HepG2 (cell line): Measurements from ENCODE around the gene MVP. TPM values are rescaled to one million over a fixed set of nuclear protein-coding genes. Genes with fewer than 3 reads are reported as not detected.

Experiments
- ATF2 ChIP-seq: sonication (generic); formaldehyde crosslinking; IDR thresholded peaks from 2 replicates; pipeline ENCODE4 v1.4.0; 2020; ENCODE audit warnings: missing genetic modification reagents
- DMTF1 ChIP-seq: sonication (generic); formaldehyde crosslinking; IDR thresholded peaks from 2 replicates; pipeline ENCODE4 v1.4.0; 2020; ENCODE audit warnings: mild to moderate bottlenecking, missing genetic modification reagents
- ELK4 ChIP-seq: sonication (generic); formaldehyde crosslinking; IDR thresholded peaks from 2 replicates; pipeline ENCODE4 v1.9.0; 2021; ENCODE audit warnings: missing genetic modification reagents, borderline replicate concordance
- GABPA ChIP-seq, 2 experiments: IDR thresholded peaks; 2 replicates each; pipeline ENCODE4 v1.6.1; 2011 to 2016; ENCODE audit warnings: low read depth in 2 of 2, low read length in 1 of 2, missing biosample characterization in 1 of 2, missing genetic modification characterization in 1 of 2
- HNRNPL ChIP-seq: fragments of 200-400 bp; formaldehyde crosslinking; IDR thresholded peaks from 2 replicates; pipeline ENCODE4 v1.6.1; 2017; ENCODE audit warnings: mild to moderate bottlenecking, low read depth, low read length
- IKZF4 ChIP-seq: sonication (generic); formaldehyde crosslinking; IDR thresholded peaks from 2 replicates; pipeline ENCODE4 v1.5.1; 2020; ENCODE audit warnings: borderline replicate concordance, mild to moderate bottlenecking, low read depth, missing genetic modification reagents; ENCODE audit errors: not compliant biosample characterization
- POLR2G ChIP-seq: fragments of 200-400 bp; formaldehyde crosslinking; IDR thresholded peaks from 2 replicates; pipeline ENCODE4 v1.6.1; 2018; ENCODE audit warnings: mild to moderate bottlenecking, low read depth, low read length, moderate library complexity
- RFX1 ChIP-seq: fragments of 450-650 bp; IDR thresholded peaks from 2 replicates; pipeline ENCODE4 v1.6.1; 2017
- TCF12 ChIP-seq, 2 experiments: fragments of 450-650 bp in 1 of 2; sonication (generic) in 1 of 2; formaldehyde crosslinking in 1 of 2; IDR thresholded peaks; 2 replicates each; pipeline versions ENCODE4 v1.6.1 to v1.8.0; 2017 to 2022; ENCODE audit warnings: antibody characterized with exemption in 1 of 2, mild to moderate bottlenecking in 1 of 2, missing genetic modification reagents in 1 of 2, moderate library complexity in 1 of 2
- TRAFD1 ChIP-seq: sonication (generic); formaldehyde crosslinking; IDR thresholded peaks from 2 replicates; pipeline ENCODE4 v1.5.1; 2020; ENCODE audit warnings: missing genetic modification reagents, mild to moderate bottlenecking, borderline replicate concordance
- TSC22D2 ChIP-seq: sonication (generic); formaldehyde crosslinking; IDR thresholded peaks from 2 replicates; pipeline ENCODE4 v1.5.1; 2020; ENCODE audit warnings: missing genetic modification reagents, mild to moderate bottlenecking, borderline replicate concordance
- ZHX1 ChIP-seq: sonication (generic); formaldehyde crosslinking; IDR thresholded peaks from 2 replicates; pipeline ENCODE4 v1.8.1; 2022; ENCODE audit warnings: low read depth, mild to moderate bottlenecking, missing genetic modification reagents
- ZKSCAN5 ChIP-seq: sonication (generic); formaldehyde crosslinking; IDR thresholded peaks from 2 replicates; pipeline ENCODE4 v1.5.1; 2020; ENCODE audit warnings: mild to moderate bottlenecking, missing genetic modification reagents
- ZNF263 ChIP-seq: sonication (generic); formaldehyde crosslinking; IDR thresholded peaks from 2 replicates; pipeline ENCODE4 v1.4.0; 2020; ENCODE audit warnings: missing genetic modification reagents
- ZNF326 ChIP-seq: sonication (generic); formaldehyde crosslinking; IDR thresholded peaks from 2 replicates; pipeline ENCODE4 v1.4.0; 2020; ENCODE audit warnings: missing genetic modification reagents, borderline replicate concordance
- ZSCAN9 ChIP-seq: IDR thresholded peaks from 2 replicates; pipeline ENCODE4 v1.6.1; 2016; ENCODE audit warnings: borderline replicate concordance
- polyA plus RNA-seq, 8 experiments: library from polyadenylated mRNA; depleted of rRNA in 3 of 8; stranded (reverse) in 7 of 8; unstranded in 1 of 8; fragments of >200 nt; fragmentation: Illumina TruSeq in 4 of 8; extraction: Trizol in 4 of 8; gene quantifications; 2 replicates each; pipeline versions ENCODE4 v1.2.1 to v1.2.3, GENCODE V29; 2011 to 2016; ENCODE audit warnings: low read depth in 4 of 8, missing spikeins in 1 of 8, mixed read lengths in 1 of 8; ENCODE audit not compliant: insufficient read depth in 1 of 8
- total RNA-seq, 5 experiments: library from RNA; depleted of rRNA; stranded (reverse); fragments of >200 nt; fragmentation: Illumina TruSeq; extraction: Trizol; gene quantifications; 2 replicates each; pipeline ENCODE4 v1.2.3, GENCODE V29; 2016; ENCODE audit warnings: low read depth in 1 of 5

The MVP gene
- total and polyA plus RNA-seq, 2 of the 13 experiments (the other 11 are each of a cell fraction or from before 2014, with no cell fraction given) = 22.9 to 43.5 TPM

GRCh38 chr16:29790183-29790948, 29.9 kb upstream of the MVP start, which contains the start of gene KIF22 (continued):
- TF ChIP-seq ATF2 = peak; percentile 88
- no peak for TF ChIP-seq RFX1
- TF ChIP-seq ZSCAN9 (CRISPR knock-in tag) = peak; percentile 86; the same call in 1 of the 2 replicates
- no peak for TF ChIP-seq TCF12 (IDR thresholded peaks at IDR 0.05)
- TF ChIP-seq TCF12 (CRISPR knock-in tag; IDR thresholded peaks at IDR 0.05) = peak; percentile 62; the same call in 1 of the 2 replicates
- peak; percentile 95 for TF ChIP-seq GABPA (IDR thresholded peaks at IDR 0.05; ENCODE audit: low read depth, low read length)
- peak; percentile 97 for TF ChIP-seq GABPA (CRISPR knock-in tag; IDR thresholded peaks at IDR 0.05; ENCODE audit: low read depth)
- no peak for TF ChIP-seq TRAFD1 (CRISPR knock-in tag)
- peak; percentile 78; the same call in 1 of the 2 replicates for TF ChIP-seq TSC22D2 (CRISPR knock-in tag)
- no peak for TF ChIP-seq ZNF326
- peak; percentile 89 for TF ChIP-seq POLR2G
- peak; percentile 76 for TF ChIP-seq HNRNPL
- TF ChIP-seq DMTF1 (CRISPR knock-in tag) = no peak
- TF ChIP-seq ELK4 = 0 out of 2 replicates have a peak, but pooled peaks have one; percentile 30
- TF ChIP-seq ZNF263 (CRISPR knock-in tag) = no peak; the same call in 1 of the 2 replicates
- TF ChIP-seq ZKSCAN5 (CRISPR knock-in tag) = peak; percentile 30; the same call in 1 of the 2 replicates
- peak; percentile 17; the same call in 1 of the 2 replicates for TF ChIP-seq ZHX1 (CRISPR knock-in tag)
- TF ChIP-seq IKZF4 (CRISPR knock-in tag) = peak; percentile 78
